Stimulated activated CD4-positive, alpha-beta T cell treated with anti-CD3 and anti-CD28 coated beads, Interleukin-4, amount 100 ng/mL, for 24 hours (primary cell): ENCODE measurements around the gene TNFRSF14.

ENCODE experiments used
- DNase-seq: peaks from one replicate; pipeline ENCODE4 v3.0.0-alpha.2; 2020

The TNFRSF14 gene

GRCh38 chr1:2590233-2591141 lies 34.3 kb downstream of the TNFRSF14 start:
- no peak for DNase-seq

GRCh38 chr1:2591233-2591580 lies 35.0 kb downstream of the TNFRSF14 start:
- no peak for DNase-seq

GRCh38 chr1:2591581-2592261 lies 35.5 kb downstream of the TNFRSF14 start:
- no peak for DNase-seq

GRCh38 chr1:2592672-2593071 lies 36.5 kb downstream of the TNFRSF14 start:
- no peak for DNase-seq

DNA sequence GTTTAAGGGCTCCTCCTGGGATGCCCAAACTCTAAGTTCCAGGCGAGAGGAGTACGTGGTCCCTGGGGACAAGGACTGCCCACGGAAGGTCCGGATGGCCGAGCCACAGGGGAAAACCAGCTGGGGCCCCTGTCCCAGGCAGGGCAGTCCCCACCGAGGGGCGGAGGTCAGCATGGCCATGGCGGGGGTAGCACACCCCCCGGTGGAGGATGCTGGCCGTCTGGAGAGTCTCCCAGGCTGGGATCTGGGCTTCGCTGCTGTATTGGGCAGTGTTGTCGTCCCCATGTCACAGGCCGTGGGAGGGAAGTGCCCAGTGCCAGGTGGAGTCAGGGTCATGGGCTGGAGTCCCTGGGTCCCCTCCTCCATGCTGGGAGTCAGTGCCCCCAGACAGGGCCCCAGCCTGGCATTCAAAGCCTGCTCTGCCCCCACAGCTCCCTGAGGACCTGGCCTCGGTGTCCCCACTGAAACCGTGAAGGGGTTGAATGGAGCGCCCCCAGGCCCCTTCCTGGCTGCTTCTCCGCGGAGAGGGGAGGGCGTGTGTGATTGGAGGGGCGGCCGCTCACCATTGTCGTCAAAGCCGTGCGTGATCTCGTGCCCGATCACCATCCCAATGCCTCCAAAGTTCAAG lies 37.2 kb downstream of the TNFRSF14 start:
- no peak for DNase-seq

- no peak for DNase-seq
These were observed 38.0 kb downstream of the TNFRSF14 start for GRCh38 chr1:2594001-2594640.

DNA sequence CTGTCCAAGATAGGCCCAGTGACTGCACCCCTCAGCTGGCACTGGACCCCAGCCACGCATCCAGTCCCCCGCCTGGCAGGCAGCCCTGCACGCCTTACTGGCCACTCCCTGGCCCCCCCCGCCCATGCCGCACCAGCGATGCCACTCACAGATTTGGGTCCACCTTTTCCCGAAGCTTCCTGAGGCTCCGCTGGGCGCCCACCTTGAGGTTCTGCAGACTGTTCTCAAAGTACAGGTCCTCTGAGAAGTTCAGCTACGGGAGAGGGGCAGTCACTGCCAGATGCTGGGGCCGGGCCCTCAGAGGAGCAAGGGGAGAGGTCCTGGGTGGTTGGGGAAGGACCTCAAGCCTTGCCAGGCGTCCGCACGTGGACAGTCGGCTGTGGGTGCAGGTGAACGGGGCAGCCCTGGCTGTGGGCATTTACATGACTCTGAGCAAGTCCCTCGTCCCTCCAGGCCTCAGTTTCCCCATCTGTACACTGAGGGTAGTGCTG lies 38.5 kb downstream of the TNFRSF14 start:
- DNase-seq: no peak

- DNase-seq: no peak
These were observed 39.2 kb downstream of the TNFRSF14 start for GRCh38 chr1:2595261-2595811.

DNA sequence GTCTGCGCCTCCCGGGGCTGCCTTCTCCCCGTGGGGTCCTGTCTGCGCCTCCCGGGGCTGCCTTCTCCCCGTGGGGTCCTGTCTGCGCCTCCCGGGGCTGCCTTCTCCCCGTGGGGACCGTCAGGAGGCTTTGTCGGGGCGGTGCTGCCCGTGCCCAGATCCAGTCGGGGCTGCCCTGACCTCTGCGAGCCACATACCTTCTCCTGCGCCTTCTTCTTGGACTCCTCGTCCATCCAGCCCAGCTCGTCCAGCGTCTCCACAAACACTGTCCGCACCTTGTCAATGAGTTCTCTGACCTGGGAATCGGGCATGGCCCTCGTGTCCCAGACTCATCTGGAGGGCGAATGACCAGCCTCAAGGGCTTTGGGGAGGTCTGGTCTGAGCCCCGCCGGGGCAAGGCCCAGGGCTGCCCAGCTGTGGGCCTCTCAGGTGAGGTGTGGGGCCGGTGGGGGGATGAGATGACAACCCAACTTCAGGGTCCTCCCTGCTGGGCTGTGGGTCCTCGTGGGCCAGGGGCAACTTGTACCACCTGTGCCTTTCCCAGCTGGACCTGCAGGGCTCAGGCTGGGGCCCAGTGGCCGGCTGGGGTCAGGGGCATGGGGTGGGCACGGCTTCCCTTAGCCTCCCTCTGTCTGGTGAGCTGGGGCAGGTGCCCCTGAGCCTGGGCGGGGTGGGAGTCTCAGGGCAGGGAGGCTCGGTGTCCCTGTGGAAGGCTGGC lies 39.8 kb downstream of the TNFRSF14 start:
- no peak for DNase-seq

DNA sequence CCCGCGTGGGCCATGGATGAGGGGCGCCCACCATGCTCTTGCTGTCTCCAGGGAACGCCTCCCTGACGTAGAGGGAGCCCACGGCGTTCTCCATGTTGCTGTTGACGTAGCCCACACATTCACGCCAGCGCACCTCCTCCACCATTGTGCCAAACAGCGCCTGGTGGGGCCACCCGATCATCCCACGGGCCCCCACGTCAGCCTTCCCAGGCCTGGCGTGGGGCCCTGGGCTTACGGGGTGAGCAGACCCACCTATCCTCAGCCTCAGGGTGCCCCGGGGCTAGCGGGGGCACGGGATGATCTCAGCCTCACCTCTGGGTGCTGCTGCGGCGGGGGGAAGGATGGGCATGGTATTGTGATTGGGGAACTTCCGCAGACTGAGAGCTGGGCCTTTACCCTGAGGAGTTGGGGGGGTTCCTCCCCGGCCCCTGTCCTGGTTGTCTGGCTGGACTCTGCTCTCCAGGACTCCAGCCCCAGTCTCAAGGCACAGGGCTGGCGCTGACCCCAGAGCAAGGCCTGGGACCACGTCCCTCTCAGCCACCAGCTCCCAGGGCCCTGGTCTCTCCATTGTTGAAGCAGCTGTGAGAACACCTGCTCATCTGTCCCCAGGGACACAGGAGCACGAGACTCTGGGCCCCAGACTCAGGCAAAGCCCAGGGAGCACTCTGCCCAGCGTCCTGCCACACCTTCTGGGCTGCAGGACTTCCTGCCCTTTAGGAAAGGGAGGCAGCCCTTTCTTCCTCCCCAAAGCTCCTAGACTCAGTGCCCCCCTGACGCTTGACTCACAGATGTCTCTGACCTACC lies 40.6 kb downstream of the TNFRSF14 start:
- no peak for DNase-seq

GRCh38 chr1:2597441-2598328 lies 41.5 kb downstream of the TNFRSF14 start:
- DNase-seq: no peak

DNA sequence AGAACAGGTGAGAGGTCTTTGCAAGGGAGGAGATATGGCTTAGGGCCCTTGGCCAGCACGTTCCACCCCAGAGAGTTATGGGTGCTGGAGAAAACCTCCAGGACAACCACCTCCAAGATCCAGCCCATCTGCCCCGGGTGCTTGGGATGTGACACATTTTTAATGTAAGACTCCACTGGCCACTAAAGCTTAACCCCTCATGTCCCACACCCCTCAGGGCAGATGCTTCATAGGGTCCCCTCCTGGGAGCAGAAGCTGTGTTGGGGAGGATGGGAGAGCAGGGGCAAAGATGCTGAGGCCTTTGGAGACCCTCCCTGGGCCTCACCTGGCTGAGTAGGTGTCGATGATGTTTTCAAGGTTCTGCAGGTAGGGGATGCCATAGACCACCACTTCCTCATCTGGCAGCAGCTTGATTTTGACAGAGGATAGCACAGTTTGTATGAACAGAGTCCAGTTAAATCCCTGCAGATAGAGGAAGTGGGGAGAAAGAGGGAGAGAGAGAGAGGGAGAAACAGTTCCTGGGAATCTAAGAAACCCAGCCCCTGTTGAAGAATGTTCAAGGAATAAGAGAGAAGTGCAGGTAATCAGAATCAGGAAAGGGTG lies 42.3 kb downstream of the TNFRSF14 start:
- DNase-seq: no peak

GRCh38 chr1:2601721-2602303 lies 45.6 kb downstream of the TNFRSF14 start:
- no peak for DNase-seq

- DNase-seq: no peak
These were observed 46.2 kb downstream of the TNFRSF14 start for GRCh38 chr1:2602311-2602835.

- no peak for DNase-seq
These were observed 46.8 kb downstream of the TNFRSF14 start for GRCh38 chr1:2602866-2603520.

- DNase-seq: no peak
These were observed 47.5 kb downstream of the TNFRSF14 start for GRCh38 chr1:2603521-2604155.

GRCh38 chr1:2604156-2604843 lies 48.1 kb downstream of the TNFRSF14 start:
- no peak for DNase-seq
